ENCODE data around the gene ACMSD.

GRCh38 chr2:134862674-134863073, 24.3 kb downstream of the ACMSD start:
- no peak for TF ChIP-seq CTCF (IDR thresholded peaks at IDR 0.05)
- no peak for TF ChIP-seq POLR2A (IDR thresholded peaks at IDR 0.05)

Data from transverse colon (tissue), 3 donors.